Duodenal mucosa (tissue), 2 donors: ENCODE results near the gene PKM.

Source experiments
- H3K27ac ChIP-seq: one replicate; pipeline ENCODE4 v1.7.0; 2013; ENCODE audit warnings: low read depth, low read length
- H3K27me3 ChIP-seq, 2 donors: one replicate each; pipeline ENCODE4 v1.7.0; 2013; ENCODE audit warnings: low read length in 2 of 2, control low read depth in 1 of 2; ENCODE audit not compliant: insufficient read depth in 2 of 2, control insufficient read depth in 1 of 2
- H3K36me3 ChIP-seq, 2 donors: one replicate each; pipeline ENCODE4 v1.7.0; 2013; ENCODE audit warnings: low read length in 2 of 2, control low read depth in 1 of 2; ENCODE audit not compliant: insufficient read depth in 2 of 2, control insufficient read depth in 1 of 2
- H3K4me1 ChIP-seq, 2 donors: one replicate each; pipeline ENCODE4 v1.7.0; 2013; ENCODE audit warnings: low read length in 2 of 2, control low read depth in 1 of 2; ENCODE audit not compliant: insufficient read depth in 2 of 2, control insufficient read depth in 1 of 2
- H3K4me3 ChIP-seq, 2 donors: one replicate each; pipeline ENCODE4 v1.7.0; 2013; ENCODE audit warnings: low read length in 2 of 2, low read depth in 1 of 2
- H3K9ac ChIP-seq, 2 donors: one replicate each; pipeline ENCODE4 v1.7.0; 2013; ENCODE audit warnings: low read length in 2 of 2, low read depth in 1 of 2
- H3K9me3 ChIP-seq, 2 donors: one replicate each; pipeline ENCODE4 v1.7.0; 2013; ENCODE audit warnings: low read length in 2 of 2, control low read depth in 1 of 2; ENCODE audit not compliant: control insufficient read depth in 1 of 2

PKM gene

DNA sequence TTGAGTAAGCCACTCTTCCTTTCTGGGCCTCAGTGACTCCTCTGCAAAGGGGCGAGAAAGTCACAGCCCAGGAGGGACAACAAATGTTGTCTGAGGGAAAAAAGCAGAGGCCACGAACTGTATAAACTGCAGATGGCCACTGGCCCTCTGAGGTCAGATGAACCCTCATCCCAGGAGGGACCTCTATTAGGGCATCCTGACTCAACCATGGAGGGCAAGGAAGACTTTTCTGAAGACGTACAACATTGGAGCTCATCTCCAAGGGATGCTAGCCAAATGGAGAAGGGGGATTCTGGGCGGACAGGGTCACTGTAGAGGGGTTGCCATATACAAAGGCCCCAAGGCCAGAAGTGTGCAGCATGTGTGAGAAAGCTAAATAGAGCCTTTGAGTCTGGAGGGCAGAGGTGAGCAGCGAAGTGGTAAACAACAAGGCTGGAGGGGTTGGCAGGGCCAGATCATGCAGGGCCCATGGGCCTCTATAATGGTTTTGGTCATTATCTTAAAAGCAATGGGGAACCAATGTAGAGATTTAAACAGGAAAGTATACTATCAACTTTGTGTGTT is 50.1 kb downstream of the PKM start:
- Histone ChIP-seq H3K9ac (no peak overlapping the region), H3K4me1 (peaks cover 5 to 11% of the 10 kb centered on the region in 2 donors)

DNA sequence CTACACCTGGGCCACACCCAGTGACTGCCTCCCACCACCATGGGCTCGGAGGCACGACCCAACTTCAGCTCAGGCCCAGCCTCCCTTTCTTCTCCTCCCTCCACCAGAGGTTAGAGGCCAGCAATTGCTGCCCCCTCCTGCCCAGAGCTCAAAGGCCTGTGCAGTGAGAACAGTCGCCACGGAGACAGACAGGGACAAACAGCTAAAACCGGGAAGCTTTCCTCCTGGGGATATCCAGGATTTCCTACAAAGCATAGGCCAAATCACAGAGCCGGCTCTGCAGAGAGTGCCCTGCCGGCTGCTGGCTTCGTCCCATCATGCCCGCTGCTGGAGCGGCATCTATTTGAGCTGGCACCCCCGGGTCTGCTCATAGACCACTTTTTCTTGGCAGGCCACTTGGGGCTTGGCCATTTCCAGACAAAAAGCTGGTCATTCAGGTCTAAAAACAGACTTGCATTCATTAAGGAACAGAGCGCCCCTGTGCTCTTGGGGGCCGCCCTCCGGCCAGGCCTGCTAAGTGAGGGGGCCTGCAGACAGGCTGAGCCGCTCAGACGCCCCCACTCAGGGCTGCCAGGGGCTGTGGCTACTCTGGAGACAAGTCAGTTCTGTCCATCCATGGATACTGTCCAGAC is 50.9 kb downstream of the PKM start:
- no peaks in the 10 kb centered on the region for H3K36me3 ChIP-seq
- H3K4me1 ChIP-seq, result peaks cover 5 to 11% of the 10 kb centered on the region in 2 donors
- no peak overlapping the region for H3K4me3 ChIP-seq
- H3K9ac ChIP-seq, result no peak overlapping the region
- H3K9me3 ChIP-seq, result no peaks in the 10 kb centered on the region
- H3K27ac ChIP-seq, result no peak overlapping the region
- H3K27me3 ChIP-seq, result peaks cover 9 to 13% of the 10 kb centered on the region in 2 donors

More for the DNA sequence above, 50.1 kb downstream of the PKM start:
- Histone ChIP-seq H3K4me3 (no peak overlapping the region), H3K9me3 (no peaks in the 10 kb centered on the region), H3K36me3 (no peaks in the 10 kb centered on the region), H3K27me3 (peaks cover 9 to 13% of the 10 kb centered on the region in 2 donors), H3K27ac (no peak overlapping the region)

DNA sequence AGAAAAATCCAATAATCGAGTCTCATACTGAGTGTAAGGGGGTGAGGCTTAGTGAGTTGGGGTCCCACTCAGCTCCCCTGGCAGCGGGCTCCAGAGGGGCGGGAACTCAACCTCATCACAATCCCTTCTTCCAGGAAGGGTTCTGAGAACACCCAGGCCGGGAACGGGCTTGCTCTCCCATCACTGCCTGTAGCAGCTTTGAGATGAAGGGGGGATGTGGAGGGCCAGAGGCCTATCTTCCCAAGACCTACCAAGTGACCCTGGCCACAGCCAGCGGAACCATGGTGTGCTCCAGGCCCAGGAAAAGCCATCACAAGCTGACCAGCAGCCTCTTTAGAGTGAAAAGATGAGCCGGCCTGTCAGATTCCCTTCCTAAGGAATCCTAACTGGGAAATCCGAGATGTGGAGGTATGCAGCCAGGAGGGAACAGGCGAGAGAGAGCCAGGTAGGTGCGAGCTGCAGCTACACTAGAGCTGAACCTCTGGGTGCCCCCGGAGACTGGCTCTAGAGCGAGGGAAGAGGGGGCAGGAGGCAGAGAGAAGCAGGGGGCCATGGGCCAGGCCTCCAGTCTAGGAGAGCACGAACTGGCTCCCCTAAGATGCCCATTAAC is 51.9 kb downstream of the PKM start:
- H3K27ac ChIP-seq, result no peak overlapping the region
- no peak overlapping the region for H3K9ac ChIP-seq
- H3K27me3 ChIP-seq, result peaks cover 4 to 6% of the 10 kb centered on the region in 2 donors
- H3K36me3 ChIP-seq, result no peaks in the 10 kb centered on the region
- H3K4me3 ChIP-seq, result no peak overlapping the region
- H3K4me1 ChIP-seq, result peaks cover 4 to 5% of the 10 kb centered on the region in 2 donors
- no peaks in the 10 kb centered on the region for H3K9me3 ChIP-seq

DNA sequence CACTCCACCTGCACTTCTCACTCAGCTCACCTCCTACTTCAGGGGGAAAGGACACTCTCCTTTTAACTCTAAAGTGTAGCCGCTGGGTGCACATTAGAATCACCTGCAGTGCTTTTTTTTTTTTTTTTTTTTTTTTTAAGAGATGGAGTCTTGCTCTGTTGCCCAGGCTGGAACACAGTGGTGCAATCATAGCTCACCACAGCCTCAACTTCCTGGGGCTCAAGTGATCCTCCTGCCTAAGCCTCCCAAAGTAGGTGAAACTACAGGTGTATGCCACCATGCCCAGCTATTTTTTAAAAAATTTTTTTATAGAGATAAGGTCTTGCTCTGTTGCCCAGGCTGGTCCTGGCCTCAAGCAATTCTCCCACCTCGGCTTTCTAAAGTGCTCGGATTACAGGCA is 54.2 kb downstream of the PKM start:
- no peaks in the 10 kb centered on the region for H3K27me3 ChIP-seq
- H3K4me3 ChIP-seq, result no peak overlapping the region
- no peaks in the 10 kb centered on the region for H3K36me3 ChIP-seq
- no peaks in the 10 kb centered on the region for H3K9me3 ChIP-seq
- H3K27ac ChIP-seq, result no peak overlapping the region
- H3K4me1 ChIP-seq, result no peaks in the 10 kb centered on the region
- H3K9ac ChIP-seq, result no peak overlapping the region

DNA sequence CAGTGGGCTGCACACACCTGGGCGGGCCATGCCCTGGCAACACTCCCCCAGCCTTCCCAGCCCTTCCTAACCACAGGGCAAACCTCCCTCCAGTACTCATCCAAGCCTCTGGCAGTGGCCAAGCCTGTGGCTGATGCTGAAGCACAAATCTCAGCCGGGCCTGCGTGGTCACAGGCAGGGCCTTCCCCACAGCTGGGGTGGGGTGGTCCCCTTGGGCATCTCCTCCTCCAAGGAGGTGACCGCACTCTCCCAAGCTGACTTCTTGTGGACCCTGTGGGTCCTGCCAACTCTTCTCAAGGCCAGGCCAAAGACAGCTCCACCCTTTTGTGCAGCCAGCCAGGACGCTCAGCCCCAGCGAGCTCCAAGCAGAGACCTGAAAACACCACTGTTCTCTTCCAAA is 54.8 kb downstream of the PKM start:
- Histone ChIP-seq H3K36me3 (no peaks in the 10 kb centered on the region), H3K9me3 (no peaks in the 10 kb centered on the region), H3K4me3 (no peak overlapping the region), H3K4me1 (no peaks in the 10 kb centered on the region), H3K27ac (no peak overlapping the region), H3K9ac (no peak overlapping the region), H3K27me3 (no peaks in the 10 kb centered on the region)

DNA sequence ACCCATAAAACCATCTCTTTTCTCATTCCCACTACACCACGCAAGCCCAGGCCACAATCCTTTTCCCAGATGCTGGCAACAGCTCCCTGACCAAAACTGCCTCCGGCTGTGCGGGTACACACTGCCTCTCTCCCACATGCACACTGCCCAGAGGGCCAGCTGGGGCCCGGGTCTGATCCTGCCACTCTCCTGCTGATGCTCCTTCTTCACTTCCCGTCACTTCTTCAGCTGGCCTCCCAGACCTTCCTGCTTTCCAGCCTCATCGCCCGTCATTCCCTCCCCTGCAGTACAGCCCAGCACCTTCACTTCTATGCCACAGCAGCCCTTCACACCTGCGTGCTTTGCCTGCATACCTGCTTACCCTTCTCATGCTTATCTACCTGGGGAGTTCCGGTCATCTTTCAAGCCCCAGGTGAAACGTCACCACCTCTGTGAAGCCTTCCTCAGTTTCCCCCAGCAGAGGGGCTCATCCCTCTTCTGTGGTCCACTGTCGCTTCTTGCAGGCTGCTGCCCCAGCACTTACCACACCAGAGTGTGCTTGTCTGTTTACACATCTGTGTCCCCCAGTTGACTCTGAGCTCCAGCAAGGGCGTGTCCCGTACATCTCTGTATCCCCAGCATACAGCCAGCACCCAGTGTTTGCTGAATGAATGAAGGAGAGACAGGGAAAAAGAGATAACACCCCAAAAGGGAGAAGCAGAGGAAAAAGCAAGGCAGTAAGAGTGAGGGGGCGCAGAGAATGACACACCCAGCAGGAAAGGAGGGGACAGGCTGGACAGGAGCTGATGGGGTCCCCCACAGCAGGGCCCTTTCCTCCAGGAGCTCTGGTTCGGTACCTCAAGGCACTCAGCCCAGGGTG is 55.6 kb downstream of the PKM start:
- Histone ChIP-seq H3K27me3 (no peaks in the 10 kb centered on the region), H3K27ac (no peak overlapping the region), H3K9ac (no peak overlapping the region), H3K4me1 (no peaks in the 10 kb centered on the region), H3K36me3 (no peaks in the 10 kb centered on the region), H3K4me3 (no peak overlapping the region), H3K9me3 (no peaks in the 10 kb centered on the region)

DNA sequence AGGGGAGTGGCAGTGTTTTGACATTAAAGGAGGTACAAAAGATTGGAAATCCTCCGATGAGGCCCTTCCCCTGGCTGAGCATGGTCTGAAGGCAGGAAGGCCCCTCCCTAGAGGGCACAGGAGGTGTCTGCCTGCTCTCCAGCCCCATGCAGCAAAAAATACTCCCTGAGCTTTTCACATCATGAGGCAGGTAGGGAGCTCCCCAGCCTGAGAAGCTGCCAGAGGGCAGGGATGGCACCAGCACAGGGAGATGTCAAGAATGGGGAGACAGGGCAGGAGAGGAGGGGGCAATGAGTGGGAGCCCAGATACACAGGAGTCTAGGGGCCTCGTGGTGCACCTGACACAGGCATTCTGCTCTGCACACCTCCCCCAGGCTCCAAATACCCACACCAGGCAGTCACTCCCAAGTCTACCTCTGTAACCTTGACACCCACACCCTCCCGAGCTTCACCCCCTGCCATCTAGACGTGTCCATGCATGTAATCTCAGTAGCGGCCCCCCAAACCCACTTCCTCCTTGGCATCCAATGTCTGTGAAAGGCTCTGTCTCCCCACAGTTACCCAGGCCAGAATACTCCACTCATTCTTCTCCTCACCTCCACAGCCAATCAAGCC is 56.3 kb downstream of the PKM start:
- Histone ChIP-seq H3K4me1 (peaks cover 3 to 7% of the 10 kb centered on the region in 2 donors), H3K36me3 (no peaks in the 10 kb centered on the region), H3K27me3 (no peaks in the 10 kb centered on the region), H3K9me3 (no peaks in the 10 kb centered on the region), H3K9ac (no peak overlapping the region), H3K4me3 (no peak overlapping the region), H3K27ac (no peak overlapping the region)

DNA sequence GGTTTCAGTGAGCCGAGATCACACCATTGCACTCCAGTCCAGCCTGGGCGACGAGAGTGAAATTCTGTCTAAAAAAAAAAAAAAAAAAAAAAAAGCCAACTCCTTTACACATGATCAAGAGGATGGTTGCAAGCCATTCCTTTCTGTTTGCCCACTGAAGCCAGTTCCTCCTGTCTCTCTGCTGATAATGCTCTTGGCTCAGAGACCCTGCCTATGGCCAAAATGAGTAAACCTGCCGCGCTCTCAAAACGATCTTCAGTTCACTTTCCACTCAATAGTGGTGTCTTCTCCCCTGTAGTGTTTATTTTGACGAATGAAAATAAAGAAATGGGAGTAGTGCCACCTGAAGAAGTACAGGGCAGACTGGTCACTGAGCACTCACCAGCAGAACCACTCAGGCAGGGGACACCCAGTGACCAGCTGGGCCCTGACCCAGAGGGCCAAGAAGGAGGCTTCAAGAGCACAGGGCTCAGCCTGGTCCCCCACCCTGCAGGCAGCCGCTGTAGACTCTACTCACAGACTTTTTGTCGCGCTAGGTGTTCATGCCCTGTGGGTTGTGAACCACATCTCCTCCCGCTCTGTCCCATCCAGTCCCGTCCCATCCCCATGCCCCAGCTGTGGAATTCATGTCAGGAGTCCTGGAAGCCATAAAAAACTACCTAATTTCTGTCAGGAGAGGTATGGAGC is 57.0 kb downstream of the PKM start:
- H3K9ac ChIP-seq, result no peak overlapping the region
- no peak overlapping the region for H3K27ac ChIP-seq
- H3K36me3 ChIP-seq, result no peaks in the 10 kb centered on the region
- no peaks in the 10 kb centered on the region for H3K9me3 ChIP-seq
- H3K27me3 ChIP-seq, result no peaks in the 10 kb centered on the region
- H3K4me1 ChIP-seq, result peaks cover 4 to 11% of the 10 kb centered on the region in 2 donors
- no peak overlapping the region for H3K4me3 ChIP-seq

DNA sequence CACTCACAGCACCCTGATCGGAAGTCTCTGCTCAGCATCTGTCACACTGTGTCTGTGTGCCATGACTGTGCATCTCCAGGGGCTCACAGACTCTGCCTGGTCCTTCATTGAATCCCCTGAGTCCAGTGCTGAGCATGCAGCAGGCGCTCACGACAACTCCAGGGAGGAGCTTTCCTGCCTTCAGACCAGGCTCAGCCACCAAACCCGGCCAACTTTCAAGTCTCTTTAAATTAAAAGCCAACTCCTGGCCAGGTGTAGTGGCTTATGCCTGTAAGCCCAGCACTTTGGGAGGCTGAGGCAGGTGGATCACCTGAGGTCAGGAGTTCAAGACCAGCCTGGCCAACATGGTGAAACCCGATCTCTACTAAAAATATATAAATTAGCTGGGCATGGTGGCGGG is 57.6 kb downstream of the PKM start:
- Histone ChIP-seq H3K9me3 (no peaks in the 10 kb centered on the region), H3K9ac (no peak overlapping the region), H3K27ac (no peak overlapping the region), H3K4me3 (no peak overlapping the region), H3K27me3 (no peaks in the 10 kb centered on the region), H3K4me1 (peaks cover 4 to 14% of the 10 kb centered on the region in 2 donors), H3K36me3 (no peaks in the 10 kb centered on the region)
